HEK293 (cell line): ENCODE results near the gene TNFRSF9.

Experiments used
- ATF2 ChIP-seq: fragments of 450-650 bp; formaldehyde crosslinking; IDR thresholded peaks from 2 replicates; pipeline ENCODE4 v1.5.1; 2016; ENCODE audit warnings: missing biosample characterization, missing genetic modification characterization, low read depth
- KLF10 ChIP-seq: fragments of 450-650 bp; IDR thresholded peaks from 2 replicates; pipeline ENCODE4 v1.5.1; 2018; ENCODE audit warnings: missing biosample characterization, mild to moderate bottlenecking, missing genetic modification characterization
- TRIM28 ChIP-seq: IDR thresholded peaks from 2 replicates; pipeline ENCODE4 v1.6.1; 2011; ENCODE audit warnings: low read length, control low read depth, borderline replicate concordance
- ZBTB48 ChIP-seq: fragments of 450-650 bp; formaldehyde crosslinking; IDR thresholded peaks from 2 replicates; pipeline ENCODE4 v1.5.1; 2016; ENCODE audit warnings: missing biosample characterization, missing genetic modification characterization
- ZNF248 ChIP-seq: fragments of 450-650 bp; formaldehyde crosslinking; IDR thresholded peaks from 2 replicates; pipeline ENCODE4 v1.5.1; 2017; ENCODE audit warnings: missing biosample characterization, missing genetic modification characterization
- ZNF513 ChIP-seq: fragments of 450-650 bp; IDR thresholded peaks from 2 replicates; pipeline ENCODE4 v1.5.1; 2018; ENCODE audit warnings: missing biosample characterization, missing genetic modification characterization
- TF ChIP-seq, protein P1 (sequence below): fragments of 450-650 bp; formaldehyde crosslinking; IDR thresholded peaks from 2 replicates; pipeline ENCODE4 v1.5.1; 2016; ENCODE audit warnings: missing biosample characterization, missing genetic modification characterization
- TF ChIP-seq, protein P2 (sequence below): fragments of 450-650 bp; formaldehyde crosslinking; IDR thresholded peaks from 2 replicates; pipeline ENCODE4 v1.5.1; 2016; ENCODE audit warnings: missing biosample characterization, missing genetic modification characterization

- TF ChIP-seq KLF10 (no peak), TRIM28 (no peak), ATF2 (no peak), ZNF513 (tag by site-specific recombination) (no peak), ZBTB48 (tag by site-specific recombination) (no peak), ZNF248 (no peak)
- TF ChIP-seq, protein P1, sequence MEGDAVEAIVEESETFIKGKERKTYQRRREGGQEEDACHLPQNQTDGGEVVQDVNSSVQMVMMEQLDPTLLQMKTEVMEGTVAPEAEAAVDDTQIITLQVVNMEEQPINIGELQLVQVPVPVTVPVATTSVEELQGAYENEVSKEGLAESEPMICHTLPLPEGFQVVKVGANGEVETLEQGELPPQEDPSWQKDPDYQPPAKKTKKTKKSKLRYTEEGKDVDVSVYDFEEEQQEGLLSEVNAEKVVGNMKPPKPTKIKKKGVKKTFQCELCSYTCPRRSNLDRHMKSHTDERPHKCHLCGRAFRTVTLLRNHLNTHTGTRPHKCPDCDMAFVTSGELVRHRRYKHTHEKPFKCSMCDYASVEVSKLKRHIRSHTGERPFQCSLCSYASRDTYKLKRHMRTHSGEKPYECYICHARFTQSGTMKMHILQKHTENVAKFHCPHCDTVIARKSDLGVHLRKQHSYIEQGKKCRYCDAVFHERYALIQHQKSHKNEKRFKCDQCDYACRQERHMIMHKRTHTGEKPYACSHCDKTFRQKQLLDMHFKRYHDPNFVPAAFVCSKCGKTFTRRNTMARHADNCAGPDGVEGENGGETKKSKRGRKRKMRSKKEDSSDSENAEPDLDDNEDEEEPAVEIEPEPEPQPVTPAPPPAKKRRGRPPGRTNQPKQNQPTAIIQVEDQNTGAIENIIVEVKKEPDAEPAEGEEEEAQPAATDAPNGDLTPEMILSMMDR, result no peak
- TF ChIP-seq, protein P2, sequence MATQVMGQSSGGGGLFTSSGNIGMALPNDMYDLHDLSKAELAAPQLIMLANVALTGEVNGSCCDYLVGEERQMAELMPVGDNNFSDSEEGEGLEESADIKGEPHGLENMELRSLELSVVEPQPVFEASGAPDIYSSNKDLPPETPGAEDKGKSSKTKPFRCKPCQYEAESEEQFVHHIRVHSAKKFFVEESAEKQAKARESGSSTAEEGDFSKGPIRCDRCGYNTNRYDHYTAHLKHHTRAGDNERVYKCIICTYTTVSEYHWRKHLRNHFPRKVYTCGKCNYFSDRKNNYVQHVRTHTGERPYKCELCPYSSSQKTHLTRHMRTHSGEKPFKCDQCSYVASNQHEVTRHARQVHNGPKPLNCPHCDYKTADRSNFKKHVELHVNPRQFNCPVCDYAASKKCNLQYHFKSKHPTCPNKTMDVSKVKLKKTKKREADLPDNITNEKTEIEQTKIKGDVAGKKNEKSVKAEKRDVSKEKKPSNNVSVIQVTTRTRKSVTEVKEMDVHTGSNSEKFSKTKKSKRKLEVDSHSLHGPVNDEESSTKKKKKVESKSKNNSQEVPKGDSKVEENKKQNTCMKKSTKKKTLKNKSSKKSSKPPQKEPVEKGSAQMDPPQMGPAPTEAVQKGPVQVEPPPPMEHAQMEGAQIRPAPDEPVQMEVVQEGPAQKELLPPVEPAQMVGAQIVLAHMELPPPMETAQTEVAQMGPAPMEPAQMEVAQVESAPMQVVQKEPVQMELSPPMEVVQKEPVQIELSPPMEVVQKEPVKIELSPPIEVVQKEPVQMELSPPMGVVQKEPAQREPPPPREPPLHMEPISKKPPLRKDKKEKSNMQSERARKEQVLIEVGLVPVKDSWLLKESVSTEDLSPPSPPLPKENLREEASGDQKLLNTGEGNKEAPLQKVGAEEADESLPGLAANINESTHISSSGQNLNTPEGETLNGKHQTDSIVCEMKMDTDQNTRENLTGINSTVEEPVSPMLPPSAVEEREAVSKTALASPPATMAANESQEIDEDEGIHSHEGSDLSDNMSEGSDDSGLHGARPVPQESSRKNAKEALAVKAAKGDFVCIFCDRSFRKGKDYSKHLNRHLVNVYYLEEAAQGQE, result no peak
These were observed 47.0 kb downstream of the TNFRSF9 start for GRCh38 chr1:7893529-7894180.
